Measurements from ENCODE around the gene TNKS1BP1. TPM values are rescaled to one million over a fixed set of nuclear protein-coding genes. Genes with fewer than 3 reads are reported as not detected.
A peak's percentile ranks its signal among the peaks of the same experiment; 100 is the strongest.

The TNKS1BP1 gene
- total and polyA plus RNA-seq, 8 donors, result 63.4 to 172 (median 80.8) TPM

DNA sequence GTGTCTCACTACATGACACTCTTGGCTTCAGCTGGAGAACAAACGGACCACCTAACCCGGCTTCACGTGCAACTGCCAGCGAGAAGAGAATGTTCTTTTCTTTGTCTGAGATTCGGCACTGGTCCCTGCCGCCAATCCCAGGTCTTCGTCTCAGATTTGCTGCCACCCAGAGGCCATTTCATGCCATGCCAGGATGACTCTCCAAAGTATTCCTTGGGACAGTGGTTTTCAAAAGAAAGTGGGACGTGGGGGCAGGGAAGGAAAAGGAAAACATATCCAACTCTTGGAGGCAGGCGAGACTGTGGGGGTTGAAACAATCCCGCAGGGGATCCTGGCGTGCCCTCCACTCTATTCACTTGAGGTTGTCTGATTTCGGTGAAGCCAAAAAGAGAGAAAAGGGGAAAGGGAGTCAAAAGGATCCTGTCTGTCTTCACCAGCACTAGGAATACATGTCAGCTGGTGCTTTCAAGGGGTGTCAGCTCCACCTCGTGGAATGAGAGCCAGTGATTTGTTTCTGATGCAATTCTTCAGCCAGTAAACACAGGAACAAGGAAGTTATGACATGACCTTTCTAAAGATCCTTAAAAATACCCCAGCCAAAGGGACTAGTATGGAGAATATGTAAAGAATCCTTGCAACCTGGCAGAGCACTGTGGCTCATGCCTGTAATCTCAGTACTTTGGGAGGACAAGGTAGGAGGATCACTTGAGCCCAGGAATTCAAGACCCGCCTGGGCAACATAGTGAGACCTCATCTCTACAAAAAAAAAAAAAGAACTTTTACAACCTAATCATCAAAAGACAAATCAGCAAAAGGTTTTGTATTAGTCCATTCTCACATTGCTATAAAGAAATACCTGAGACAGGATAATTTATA lies 46.7 kb downstream of the TNKS1BP1 start:
- DNase-seq, result peak in 5 of 6 donors; percentile 33 to 76 (median 59)
- Histone ChIP-seq H3K27me3 (no peaks in the 10 kb centered on the region), H3K27ac (peak overlapping the region in 2 of 4 donors; percentile 9 to 29), H3K4me3 (peak overlapping the region in 1 of 4 donors; percentile 5), H3K9me3 (no peaks in the 10 kb centered on the region), H3K4me1 (peaks cover 0 to 8% (median 0%) of the 10 kb centered on the region in 3 donors), H3K36me3 (no peaks in the 10 kb centered on the region)
- FAIRE-seq, result no peak
- TF ChIP-seq, protein P1, sequence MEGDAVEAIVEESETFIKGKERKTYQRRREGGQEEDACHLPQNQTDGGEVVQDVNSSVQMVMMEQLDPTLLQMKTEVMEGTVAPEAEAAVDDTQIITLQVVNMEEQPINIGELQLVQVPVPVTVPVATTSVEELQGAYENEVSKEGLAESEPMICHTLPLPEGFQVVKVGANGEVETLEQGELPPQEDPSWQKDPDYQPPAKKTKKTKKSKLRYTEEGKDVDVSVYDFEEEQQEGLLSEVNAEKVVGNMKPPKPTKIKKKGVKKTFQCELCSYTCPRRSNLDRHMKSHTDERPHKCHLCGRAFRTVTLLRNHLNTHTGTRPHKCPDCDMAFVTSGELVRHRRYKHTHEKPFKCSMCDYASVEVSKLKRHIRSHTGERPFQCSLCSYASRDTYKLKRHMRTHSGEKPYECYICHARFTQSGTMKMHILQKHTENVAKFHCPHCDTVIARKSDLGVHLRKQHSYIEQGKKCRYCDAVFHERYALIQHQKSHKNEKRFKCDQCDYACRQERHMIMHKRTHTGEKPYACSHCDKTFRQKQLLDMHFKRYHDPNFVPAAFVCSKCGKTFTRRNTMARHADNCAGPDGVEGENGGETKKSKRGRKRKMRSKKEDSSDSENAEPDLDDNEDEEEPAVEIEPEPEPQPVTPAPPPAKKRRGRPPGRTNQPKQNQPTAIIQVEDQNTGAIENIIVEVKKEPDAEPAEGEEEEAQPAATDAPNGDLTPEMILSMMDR (IDR thresholded peaks at IDR 0.05), result peak; percentile 55 to 78 (median 68)
- intact Hi-C loops (cut with DNase I), result no loop called here
- ATAC-seq, result peak; percentile 84 to 96 (median 92)
- WGBS, 2 donors, result 11 to 14% methylated on average over 14 of the region's 14 CpGs

DNA sequence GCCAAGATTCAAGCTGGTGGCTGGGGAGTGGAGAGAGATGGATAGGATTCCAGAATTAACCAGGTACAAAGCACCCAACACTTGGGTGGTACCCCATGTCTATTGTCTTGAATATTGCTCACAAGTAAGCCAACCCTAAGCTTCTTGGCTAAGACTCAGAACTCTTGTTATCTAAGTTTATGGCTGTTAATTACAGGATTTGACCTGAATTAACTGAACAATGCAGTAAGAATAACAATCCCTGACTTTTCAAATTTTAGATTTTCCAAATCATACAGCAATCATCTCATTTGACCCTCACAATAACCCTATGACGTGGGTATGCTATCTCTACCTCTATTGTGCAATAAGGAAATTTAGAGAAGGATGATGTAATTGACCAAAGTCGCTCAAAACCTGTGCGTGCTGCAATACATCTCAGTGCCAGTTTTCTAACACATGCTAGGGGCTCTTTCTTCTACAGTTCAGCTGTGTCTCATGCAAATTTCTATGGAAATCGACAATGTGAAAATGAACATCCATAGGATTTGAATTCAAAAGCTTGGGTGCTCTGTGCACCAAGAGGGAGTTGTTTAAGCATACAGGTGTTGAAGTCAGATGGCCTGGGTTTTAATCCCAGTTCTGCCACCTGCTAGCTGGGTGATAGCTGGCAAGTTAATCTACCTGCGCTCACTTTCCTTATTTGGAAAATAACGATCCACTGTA lies 47.6 kb downstream of the TNKS1BP1 start:
- no peak for FAIRE-seq
- peak; percentile 27 to 70 (median 37) for ATAC-seq
- Histone ChIP-seq H3K27ac (peak overlapping the region in 1 of 4 donors; percentile 29), H3K9me3 (no peaks in the 10 kb centered on the region), H3K4me1 (peaks cover 0 to 8% (median 0%) of the 10 kb centered on the region in 3 donors), H3K27me3 (no peaks in the 10 kb centered on the region), H3K4me3 (no peak overlapping the region), H3K36me3 (no peaks in the 10 kb centered on the region)
- intact Hi-C loops (cut with DNase I), result no loop called here
- TF ChIP-seq, protein P1 (IDR thresholded peaks at IDR 0.05), result no peak
- 35 to 37% methylated on average over 6 of the region's 6 CpGs for WGBS, 2 donors
- no peak for DNase-seq

DNA sequence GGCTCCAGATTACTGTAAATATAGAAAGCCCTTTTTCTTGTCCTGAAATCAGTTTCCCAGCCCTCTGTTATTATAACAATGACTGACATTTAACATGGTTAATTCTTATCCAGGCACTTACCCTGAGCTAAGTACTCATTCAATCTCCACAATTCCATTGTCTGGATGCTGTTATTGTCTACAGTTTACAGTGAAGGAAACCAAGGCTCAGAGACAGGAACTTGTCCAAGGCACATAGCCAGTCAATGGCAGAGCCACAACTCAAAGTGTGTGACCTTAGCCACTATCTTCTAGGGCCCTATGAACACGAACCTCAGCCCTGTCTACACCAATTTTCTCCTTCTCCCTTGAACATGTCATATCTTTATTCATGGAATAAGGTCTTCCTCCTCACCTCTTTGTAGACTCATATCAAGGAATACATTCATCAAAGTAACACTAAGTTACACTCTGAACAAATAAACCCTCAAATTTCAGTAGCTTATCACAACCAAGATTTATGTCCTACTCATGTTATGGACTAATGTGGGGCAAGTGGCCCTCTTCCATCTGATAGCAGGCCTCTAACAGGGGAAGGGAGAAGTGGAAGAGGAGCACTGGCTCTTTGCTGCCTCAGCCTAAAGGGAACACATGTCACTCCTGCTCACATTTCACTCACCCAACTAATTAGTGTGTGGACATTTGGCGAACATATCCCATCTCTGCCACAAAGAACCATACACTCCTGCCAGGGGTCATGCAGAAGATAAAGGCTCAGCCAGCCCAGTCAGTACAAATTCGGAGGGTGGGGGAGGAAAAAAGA lies 48.4 kb downstream of the TNKS1BP1 start:
- FAIRE-seq (no peak), DNase-seq (no peak), ATAC-seq (no peak)
- Histone ChIP-seq H3K4me3 (no peak overlapping the region), H3K4me1 (peaks cover 0 to 8% (median 0%) of the 10 kb centered on the region in 3 donors), H3K27me3 (no peaks in the 10 kb centered on the region), H3K27ac (no peak overlapping the region), H3K36me3 (no peaks in the 10 kb centered on the region), H3K9me3 (no peaks in the 10 kb centered on the region)
- TF ChIP-seq, protein P1 (IDR thresholded peaks at IDR 0.05), result no peak
- 50 to 58% methylated on average over 3 of the region's 3 CpGs for WGBS, 2 donors
- intact Hi-C loops (cut with DNase I), result no loop called here

DNA sequence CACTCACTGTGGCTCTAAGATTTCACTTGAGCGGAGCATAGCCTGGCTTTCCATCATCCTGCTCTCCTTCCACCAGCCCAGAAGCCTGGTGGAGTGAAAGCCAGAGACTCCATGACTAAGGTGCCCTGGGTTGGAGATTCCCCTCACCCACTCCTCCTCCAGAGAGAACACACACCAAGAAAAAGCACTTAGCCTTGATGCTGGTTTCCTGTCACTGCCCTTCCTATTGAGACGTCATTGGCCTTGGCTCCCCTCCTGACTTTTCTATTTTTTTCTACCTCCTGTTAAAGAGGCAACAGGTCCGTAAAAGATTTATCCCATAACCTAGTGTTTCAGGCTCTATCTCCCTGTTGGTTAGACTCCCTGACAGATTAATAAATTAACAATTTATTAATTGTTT lies 49.2 kb downstream of the TNKS1BP1 start:
- no peaks in the 10 kb centered on the region for H3K9me3 ChIP-seq
- DNase-seq (no peak), FAIRE-seq (no peak), ATAC-seq (no peak)
- 52 to 61% methylated on average over 3 of the region's 3 CpGs for WGBS, 2 donors
- H3K27ac ChIP-seq, result no peak overlapping the region
- TF ChIP-seq, protein P1 (IDR thresholded peaks at IDR 0.05), result no peak
- no peaks in the 10 kb centered on the region for H3K36me3 ChIP-seq
- intact Hi-C loops (cut with DNase I), result no loop called here
- H3K27me3 ChIP-seq, result no peaks in the 10 kb centered on the region
- H3K4me3 ChIP-seq, result no peak overlapping the region
- H3K4me1 ChIP-seq, result peaks cover 0 to 8% (median 0%) of the 10 kb centered on the region in 3 donors

Data from pancreas (tissue), 10 donors.